Panc1 (cell line): Measurements from ENCODE around the gene TUFM. TPM values are rescaled to one million over a fixed set of nuclear protein-coding genes. Genes with fewer than 3 reads are reported as not detected.
"Not testable (repeated sequence)": the region's sequence is repeated elsewhere in the genome, so short reads cannot be mapped to it uniquely, and the experiment has no call there.

ENCODE experiments used
- ATAC-seq: fragments of 200-7000 bp; cut with Tn5 transposase; 2 replicates; pipeline ENCODE4 v1.9.1; 2020; ENCODE audit warnings: mild to moderate bottlenecking, moderate library complexity
- BruUV-seq: library from RNA; stranded (reverse); fragments of 400-500 nt; replicated peaks from 2 replicates; lab custom pipeline; 2021; lab: Mats Ljungman, UMichigan
- CTCF ChIA-PET: fragments of 300-600 bp; sonication (Branson Sonifier 250); formaldehyde crosslinking; loops from one replicate; lab custom pipeline; 2022; ENCODE audit warnings: antibody characterized with exemption; lab: Charles Lee
- POLR2A ChIA-PET: fragments of 300-600 bp; sonication (Branson Sonifier 250); formaldehyde crosslinking; loops from one replicate; lab custom pipeline; 2022; ENCODE audit warnings: antibody characterized with exemption; lab: Charles Lee
- DNase-seq: peaks from one replicate; pipeline ENCODE4 v3.0.0-alpha.2; 2010; ENCODE audit warnings: low read depth, low spot score
- H3K27ac ChIP-seq: 2 replicates; pipeline ENCODE4 v1.5.1; 2011; ENCODE audit warnings: mild to moderate bottlenecking, low read length, inconsistent platforms
- H3K27me3 ChIP-seq: fragments of 200-500 bp; sonication (Bioruptor generic); 2 replicates; pipeline ENCODE4 v1.6.0; 2014; ENCODE audit warnings: low read length, inconsistent platforms; ENCODE audit not compliant: control insufficient read depth, insufficient read depth
- H3K36me3 ChIP-seq: fragments of 200-500 bp; sonication (Bioruptor generic); 2 replicates; pipeline ENCODE4 v1.5.1; 2014; ENCODE audit warnings: inconsistent platforms, mild to moderate bottlenecking, low read length, moderate library complexity; ENCODE audit not compliant: control insufficient read depth, insufficient read depth
- H3K4me1 ChIP-seq: 2 replicates; pipeline ENCODE4 v1.5.1; 2011; ENCODE audit warnings: inconsistent platforms, mild to moderate bottlenecking, low read length, moderate library complexity; ENCODE audit not compliant: control insufficient read depth, insufficient read depth
- H3K4me3 ChIP-seq, 2 experiments: 2 replicates each; pipeline ENCODE4 v1.5.1; 2011 to 2012; ENCODE audit warnings: low read depth in 2 of 2, low read length in 2 of 2, mild to moderate bottlenecking in 2 of 2, inconsistent platforms in 1 of 2, moderate library complexity in 1 of 2
- H3K9me3 ChIP-seq: fragments of 200-500 bp; sonication (Bioruptor generic); 2 replicates; pipeline ENCODE4 v1.5.1; 2014; ENCODE audit warnings: low read depth, mild to moderate bottlenecking, inconsistent platforms, low read length, moderate library complexity; ENCODE audit not compliant: control insufficient read depth, insufficient read depth
- CTCF ChIP-seq: fragments of 450-650 bp; IDR thresholded peaks from 2 replicates; pipeline ENCODE4 v1.5.1; 2017; ENCODE audit warnings: mild to moderate bottlenecking
- POLR2AphosphoS5 ChIP-seq: IDR thresholded peaks from 2 replicates; pipeline ENCODE4 v1.6.1; 2012; ENCODE audit warnings: mild to moderate bottlenecking, low read depth, low read length, moderate library complexity
- REST ChIP-seq, 2 experiments: IDR thresholded peaks; 2 replicates each; pipeline ENCODE4 v1.6.1; 2011 to 2012; ENCODE audit warnings: low read depth in 2 of 2, control low read depth in 1 of 2, low read length in 1 of 2, mild to moderate bottlenecking in 1 of 2, moderate library complexity in 1 of 2; ENCODE audit not compliant: insufficient read depth in 1 of 2
- SIN3A ChIP-seq: IDR thresholded peaks from 2 replicates; pipeline ENCODE4 v1.6.1; 2012; ENCODE audit warnings: low read depth, mild to moderate bottlenecking, low read length, moderate library complexity, borderline replicate concordance; ENCODE audit not compliant: insufficient read depth
- TCF7L2 ChIP-seq: IDR thresholded peaks from 2 replicates; pipeline ENCODE4 v1.6.1; 2011; ENCODE audit warnings: mild to moderate bottlenecking, low read depth, low read length, inconsistent platforms
- in situ Hi-C: cut with HindIII; loops from 2 replicates; pipeline ENCODE4 v1.10.0; 2016; ENCODE audit warnings: low sequenced_read_pairs, low pct_unique_long_range_greater_than_20kb
- intact Hi-C: fragments of 100-400 bp; cut with micrococcal nuclease; formaldehyde crosslinking; loops from one replicate; pipeline ENCODE4 v1.10.0; 2022; ENCODE audit not compliant: unreplicated experiment
- total RNA-seq: library from RNA; stranded (reverse); gene quantifications from one replicate; pipeline ENCODE4 v1.2.1, GENCODE V29; 2021; ENCODE audit not compliant: unreplicated experiment

Gene TUFM
- total RNA-seq, 1 experiment from 2014 or later: 231 TPM

- Histone ChIP-seq H3K4me1 (peaks cover 26% of the 10 kb centered on the region), H3K4me3 (peak overlapping the region; percentile 73 to 77), H3K27ac (peak overlapping the region; percentile 99), H3K9me3 (no peaks in the 10 kb centered on the region), H3K27me3 (no peaks in the 10 kb centered on the region), H3K36me3 (peaks cover 27% of the 10 kb centered on the region)
- intact Hi-C loops: no loop called here
- ChIA-PET CTCF (no interaction called here), POLR2A (interaction anchor here (0.6 kb wide), 1 partner anchor 62 kb away, joined by 4 read pairs; no protein-coding TSS in a partner anchor)
- DNase-seq (no peak), ATAC-seq (no peak)
- TSS peak; percentile 90 for BruUV-seq
- TF ChIP-seq REST (IDR thresholded peaks at IDR 0.05; ENCODE audit: insufficient read depth in 1 of 2, low read depth in 2 of 2, low read length in 1 of 2) (no peak), TCF7L2 (no peak), POLR2AphosphoS5 (no peak), CTCF (no peak), SIN3A (no peak)
- in situ Hi-C loops: no loop called here
Observed at GRCh38 chr16:28821874-28822519, 24.2 kb downstream of the TUFM start.

GRCh38 chr16:28820546-28820945 lies 25.6 kb downstream of the TUFM start:
- CTCF ChIA-PET, H3K9me3 ChIP-seq, H3K27me3 ChIP-seq, H3K27ac ChIP-seq, BruUV-seq, DNase-seq, intact Hi-C loops, POLR2A ChIA-PET, in situ Hi-C loops, H3K4me3 ChIP-seq, ATAC-seq: not testable (repeated sequence)
- peaks cover 14% of the 10 kb centered on the region for H3K4me1 ChIP-seq
- H3K36me3 ChIP-seq: peaks cover 12% of the 10 kb centered on the region

GRCh38 chr16:28820016-28820415 lies 26.1 kb downstream of the TUFM start:
- DNase-seq (no peak), ATAC-seq (no peak)
- in situ Hi-C loops: no loop called here
- intact Hi-C loops: no loop called here
- H3K27ac ChIP-seq: no peak overlapping the region
- peaks cover 7% of the 10 kb centered on the region; the same call in 1 of the 2 replicates for H3K36me3 ChIP-seq
- POLR2A ChIA-PET: no interaction called here
- peaks cover 9% of the 10 kb centered on the region for H3K4me1 ChIP-seq
- no TSS peak for BruUV-seq
- H3K4me3 ChIP-seq: no peak overlapping the region
- CTCF ChIA-PET: no interaction called here
- no peaks in the 10 kb centered on the region for H3K9me3 ChIP-seq
- H3K27me3 ChIP-seq: no peaks in the 10 kb centered on the region
- TF ChIP-seq CTCF: no peak
- TF ChIP-seq SIN3A: no peak
- no peak for TF ChIP-seq TCF7L2
- no peak for TF ChIP-seq REST (IDR thresholded peaks at IDR 0.05; ENCODE audit: insufficient read depth in 1 of 2, low read depth in 2 of 2, low read length in 1 of 2)
- TF ChIP-seq POLR2AphosphoS5: no peak
